ENCODE results near the gene KCTD11. TPM values are rescaled to one million over a fixed set of nuclear protein-coding genes. Genes with fewer than 3 reads are reported as not detected.

Gene KCTD11
- total and polyA plus RNA-seq, 2 experiments from 2014 or later, result 2.2 to 7.7 TPM

- H3K4me1 ChIP-seq (ENCODE audit: insufficient read depth), result no peaks in the 10 kb centered on the region
- no peak for TF ChIP-seq ZNF114 (CRISPR knock-in tag; IDR thresholded peaks at IDR 0.05)
- TF ChIP-seq CTCF (conservative IDR thresholded peaks at IDR 0.05; ENCODE audit: low read depth in 2 of 2), result no peak
- peaks cover 68% of the 10 kb centered on the region for H3K36me3 Mint-ChIP-seq (ENCODE audit: low read depth)
Measured at GRCh38 chr17:7322520-7323194, 29.3 kb upstream of the KCTD11 start.

GRCh38 chr17:7323731-7324437 is 28.1 kb upstream of the KCTD11 start:
- H3K27ac Mint-ChIP-seq, result no peak overlapping the region
- H3K79me2 ChIP-seq (replicated peaks; ENCODE audit: insufficient read depth), result peaks cover 14% of the 10 kb centered on the region
- H3K4me2 ChIP-seq, result no peak overlapping the region
- H3K4me3 Mint-ChIP-seq, result no peak overlapping the region
- no peaks in the 10 kb centered on the region for H4K20me1 ChIP-seq (replicated peaks; ENCODE audit: insufficient read depth)
- no peaks in the 10 kb centered on the region for H3K9me2 ChIP-seq (ENCODE audit: insufficient read depth)
- peaks cover 10% of the 10 kb centered on the region for H3K4me1 Mint-ChIP-seq
- H3K27me3 Mint-ChIP-seq (ENCODE audit: insufficient read depth, low read depth, poor library complexity), result peaks cover 3% of the 10 kb centered on the region
- peaks cover 5% of the 10 kb centered on the region; the same call in 1 of the 2 replicates for H3K4me1 ChIP-seq (ENCODE audit: insufficient read depth)
- H3K27ac ChIP-seq (ENCODE audit: low read depth), result no peak overlapping the region
- no peak overlapping the region for H2AFZ ChIP-seq
- TF ChIP-seq ZNF331 (CRISPR knock-in tag; IDR thresholded peaks at IDR 0.05; ENCODE audit: low read depth) (no peak), CTCF (conservative IDR thresholded peaks at IDR 0.05; ENCODE audit: low read depth in 2 of 2) (peak; percentile 87 to 91)
- peaks cover 63% of the 10 kb centered on the region for H3K36me3 Mint-ChIP-seq (ENCODE audit: low read depth)
- H3F3A ChIP-seq (replicated peaks; ENCODE audit: low read depth), result peaks cover 16% of the 10 kb centered on the region; the same call in 1 of the 2 replicates
- no peaks in the 10 kb centered on the region for H3K9me3 Mint-ChIP-seq
- no peaks in the 10 kb centered on the region for H3K27me3 ChIP-seq (ENCODE audit: insufficient read depth)
- no peak overlapping the region for H3K4me3 ChIP-seq
- peaks cover 29% of the 10 kb centered on the region for H3K36me3 ChIP-seq (ENCODE audit: insufficient read depth)
- peak; percentile 86 for ATAC-seq
- DNase-seq (ENCODE audit: low spot score), result peak; percentile 86

More at GRCh38 chr17:7322520-7323194, 29.3 kb upstream of the KCTD11 start:
- Histone ChIP-seq H3K36me3 (ENCODE audit: insufficient read depth) (peaks cover 34% of the 10 kb centered on the region), H3F3A (replicated peaks; ENCODE audit: low read depth) (peaks cover 15% of the 10 kb centered on the region; the same call in 1 of the 2 replicates), H3K4me3 (no peak overlapping the region), H3K4me2 (no peak overlapping the region), H3K27me3 (ENCODE audit: insufficient read depth) (no peaks in the 10 kb centered on the region), H3K27ac (ENCODE audit: low read depth) (no peak overlapping the region), H2AFZ (no peak overlapping the region), H4K20me1 (replicated peaks; ENCODE audit: insufficient read depth) (no peaks in the 10 kb centered on the region), H3K79me2 (replicated peaks; ENCODE audit: insufficient read depth) (peaks cover 2% of the 10 kb centered on the region; the same call in 1 of the 2 replicates), H3K9me2 (ENCODE audit: insufficient read depth) (no peaks in the 10 kb centered on the region)
- Mint-ChIP-seq H3K27me3 (ENCODE audit: insufficient read depth, low read depth, poor library complexity) (peaks cover 5% of the 10 kb centered on the region), H3K4me3 (no peak overlapping the region), H3K4me1 (no peaks in the 10 kb centered on the region), H3K27ac (no peak overlapping the region), H3K9me3 (no peaks in the 10 kb centered on the region)
- DNase-seq (ENCODE audit: low spot score) (no peak), ATAC-seq (no peak)
